NB4 (cell line): ENCODE results near the gene DCAF11.
"Not testable (repeated sequence)": the region's sequence is repeated elsewhere in the genome, so short reads cannot be mapped to it uniquely, and the experiment has no call there.

Experiments
- MYC ChIP-seq: IDR thresholded peaks from 2 replicates; pipeline ENCODE4 v1.6.1; 2011; ENCODE audit warnings: low read depth, low read length
- POLR2A ChIP-seq: IDR thresholded peaks from 2 replicates; pipeline ENCODE4 v1.6.1; 2011; ENCODE audit warnings: mild to moderate bottlenecking; ENCODE audit not compliant: insufficient read length; ENCODE audit errors: extremely low read depth
- TF ChIP-seq, protein P1 (sequence below): IDR thresholded peaks from one replicate; pipeline ENCODE4 v1.5.1; 2012; ENCODE audit warnings: low read depth, low read length

DNA sequence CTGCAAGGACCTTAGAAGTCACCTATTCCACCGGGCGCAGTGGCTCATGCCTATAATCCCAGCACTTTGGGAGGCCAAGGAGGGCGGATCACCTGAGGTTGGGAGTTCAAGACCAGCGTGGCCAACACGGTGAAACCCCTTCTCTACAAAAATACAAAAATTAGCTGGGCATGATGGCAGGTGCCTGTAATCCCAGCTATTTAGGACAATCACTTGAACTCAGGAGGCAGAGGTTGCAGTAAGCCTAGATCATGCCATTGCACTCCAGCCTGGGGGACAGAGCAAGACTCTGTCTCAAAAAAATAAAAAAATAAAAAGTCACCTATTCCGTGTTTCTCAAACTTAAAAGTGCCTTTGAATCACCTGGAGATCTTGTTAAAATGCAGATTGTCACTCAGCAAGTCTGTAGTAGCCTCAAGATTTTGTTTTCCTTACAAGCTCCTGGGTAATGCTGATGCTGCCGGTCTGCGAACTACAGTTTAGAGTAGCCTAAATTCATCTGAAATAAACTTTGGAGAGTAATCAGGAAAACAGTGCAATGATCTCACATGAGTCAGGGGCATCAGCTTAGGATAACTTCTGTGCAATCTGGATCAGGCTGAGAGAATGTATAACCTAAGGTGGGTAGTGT, 8.9 kb upstream of the DCAF11 start:
- TF ChIP-seq, protein P1, sequence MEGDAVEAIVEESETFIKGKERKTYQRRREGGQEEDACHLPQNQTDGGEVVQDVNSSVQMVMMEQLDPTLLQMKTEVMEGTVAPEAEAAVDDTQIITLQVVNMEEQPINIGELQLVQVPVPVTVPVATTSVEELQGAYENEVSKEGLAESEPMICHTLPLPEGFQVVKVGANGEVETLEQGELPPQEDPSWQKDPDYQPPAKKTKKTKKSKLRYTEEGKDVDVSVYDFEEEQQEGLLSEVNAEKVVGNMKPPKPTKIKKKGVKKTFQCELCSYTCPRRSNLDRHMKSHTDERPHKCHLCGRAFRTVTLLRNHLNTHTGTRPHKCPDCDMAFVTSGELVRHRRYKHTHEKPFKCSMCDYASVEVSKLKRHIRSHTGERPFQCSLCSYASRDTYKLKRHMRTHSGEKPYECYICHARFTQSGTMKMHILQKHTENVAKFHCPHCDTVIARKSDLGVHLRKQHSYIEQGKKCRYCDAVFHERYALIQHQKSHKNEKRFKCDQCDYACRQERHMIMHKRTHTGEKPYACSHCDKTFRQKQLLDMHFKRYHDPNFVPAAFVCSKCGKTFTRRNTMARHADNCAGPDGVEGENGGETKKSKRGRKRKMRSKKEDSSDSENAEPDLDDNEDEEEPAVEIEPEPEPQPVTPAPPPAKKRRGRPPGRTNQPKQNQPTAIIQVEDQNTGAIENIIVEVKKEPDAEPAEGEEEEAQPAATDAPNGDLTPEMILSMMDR = not testable (repeated sequence)
- TF ChIP-seq POLR2A, MYC: not testable (repeated sequence)
